ENCODE data around the gene COL4A4.

Gene COL4A4

GRCh38 chr2:227117852-227118251 lies 46.2 kb downstream of the COL4A4 start:
- TF ChIP-seq POLR2AphosphoS5 (IDR thresholded peaks at IDR 0.05; ENCODE audit: low read depth, low read length): no peak
- TF ChIP-seq SIN3A (IDR thresholded peaks at IDR 0.05; ENCODE audit: borderline replicate concordance, insufficient read depth, low read length): 0 out of 2 replicates have a peak, but pooled peaks have one; percentile 29
- TF ChIP-seq TAF1 (IDR thresholded peaks at IDR 0.05; ENCODE audit: borderline replicate concordance, insufficient read depth, low read length): no peak
- TF ChIP-seq, protein P1, sequence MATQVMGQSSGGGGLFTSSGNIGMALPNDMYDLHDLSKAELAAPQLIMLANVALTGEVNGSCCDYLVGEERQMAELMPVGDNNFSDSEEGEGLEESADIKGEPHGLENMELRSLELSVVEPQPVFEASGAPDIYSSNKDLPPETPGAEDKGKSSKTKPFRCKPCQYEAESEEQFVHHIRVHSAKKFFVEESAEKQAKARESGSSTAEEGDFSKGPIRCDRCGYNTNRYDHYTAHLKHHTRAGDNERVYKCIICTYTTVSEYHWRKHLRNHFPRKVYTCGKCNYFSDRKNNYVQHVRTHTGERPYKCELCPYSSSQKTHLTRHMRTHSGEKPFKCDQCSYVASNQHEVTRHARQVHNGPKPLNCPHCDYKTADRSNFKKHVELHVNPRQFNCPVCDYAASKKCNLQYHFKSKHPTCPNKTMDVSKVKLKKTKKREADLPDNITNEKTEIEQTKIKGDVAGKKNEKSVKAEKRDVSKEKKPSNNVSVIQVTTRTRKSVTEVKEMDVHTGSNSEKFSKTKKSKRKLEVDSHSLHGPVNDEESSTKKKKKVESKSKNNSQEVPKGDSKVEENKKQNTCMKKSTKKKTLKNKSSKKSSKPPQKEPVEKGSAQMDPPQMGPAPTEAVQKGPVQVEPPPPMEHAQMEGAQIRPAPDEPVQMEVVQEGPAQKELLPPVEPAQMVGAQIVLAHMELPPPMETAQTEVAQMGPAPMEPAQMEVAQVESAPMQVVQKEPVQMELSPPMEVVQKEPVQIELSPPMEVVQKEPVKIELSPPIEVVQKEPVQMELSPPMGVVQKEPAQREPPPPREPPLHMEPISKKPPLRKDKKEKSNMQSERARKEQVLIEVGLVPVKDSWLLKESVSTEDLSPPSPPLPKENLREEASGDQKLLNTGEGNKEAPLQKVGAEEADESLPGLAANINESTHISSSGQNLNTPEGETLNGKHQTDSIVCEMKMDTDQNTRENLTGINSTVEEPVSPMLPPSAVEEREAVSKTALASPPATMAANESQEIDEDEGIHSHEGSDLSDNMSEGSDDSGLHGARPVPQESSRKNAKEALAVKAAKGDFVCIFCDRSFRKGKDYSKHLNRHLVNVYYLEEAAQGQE (IDR thresholded peaks at IDR 0.05; ENCODE audit: insufficient read depth in 1 of 2, low read depth in 2 of 2, low read length in 2 of 2): peak in 1 of 2 experiments; percentile 29; a peak in 1 of 4 replicates
- TF ChIP-seq FOXP2 (optimal IDR thresholded peaks at IDR 0.05; ENCODE audit: borderline replicate concordance, extremely low read depth, extremely low read length, insufficient read depth): no peak

DNA sequence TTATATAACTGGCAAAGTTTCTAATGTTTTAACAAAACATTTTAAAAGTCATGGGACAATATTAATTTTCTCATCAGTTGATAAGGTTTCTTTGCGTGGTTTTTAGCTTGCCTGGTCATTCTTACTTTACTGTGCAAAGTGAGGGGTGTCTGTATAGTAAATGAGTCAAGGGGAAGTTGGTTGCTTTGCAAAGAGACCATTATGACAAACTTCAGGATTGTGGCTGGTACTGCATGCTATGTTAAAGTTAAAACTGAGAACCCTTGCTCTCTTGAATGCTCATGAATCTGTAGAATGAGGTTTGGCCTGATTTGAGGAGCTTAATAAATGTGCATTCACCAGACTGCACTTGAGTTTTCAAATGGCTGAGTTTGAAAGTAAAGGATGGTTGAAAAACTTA lies 47.0 kb downstream of the COL4A4 start:
- TF ChIP-seq POLR2AphosphoS5 (IDR thresholded peaks at IDR 0.05; ENCODE audit: low read depth, low read length) (no peak), FOXP2 (optimal IDR thresholded peaks at IDR 0.05; ENCODE audit: borderline replicate concordance, extremely low read depth, extremely low read length, insufficient read depth) (no peak), SIN3A (IDR thresholded peaks at IDR 0.05; ENCODE audit: borderline replicate concordance, insufficient read depth, low read length) (no peak), TAF1 (IDR thresholded peaks at IDR 0.05; ENCODE audit: borderline replicate concordance, insufficient read depth, low read length) (no peak)
- TF ChIP-seq, protein P1 (IDR thresholded peaks at IDR 0.05; ENCODE audit: insufficient read depth in 1 of 2, low read depth in 2 of 2, low read length in 2 of 2): no peak

DNA sequence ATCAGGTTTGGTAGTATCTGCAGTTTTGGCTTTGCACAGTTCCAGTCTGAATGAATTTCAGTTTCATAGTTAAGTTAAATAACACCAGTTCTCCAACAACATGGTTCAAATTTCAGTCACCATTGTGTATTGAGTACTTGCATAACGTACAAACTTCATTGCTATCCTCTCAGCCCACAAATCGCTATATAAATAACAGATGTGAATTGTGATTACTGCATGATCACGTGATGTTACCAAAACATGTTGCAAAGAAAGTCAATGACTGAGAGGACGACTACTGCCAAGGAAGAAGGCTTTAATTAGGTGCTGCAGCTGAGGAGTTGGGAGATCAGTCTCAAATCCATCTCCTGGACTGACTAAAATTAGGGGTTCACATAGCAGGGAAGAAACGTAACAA lies 48.2 kb downstream of the COL4A4 start:
- TF ChIP-seq SIN3A (IDR thresholded peaks at IDR 0.05; ENCODE audit: borderline replicate concordance, insufficient read depth, low read length) (no peak), TAF1 (IDR thresholded peaks at IDR 0.05; ENCODE audit: borderline replicate concordance, insufficient read depth, low read length) (no peak), POLR2AphosphoS5 (IDR thresholded peaks at IDR 0.05; ENCODE audit: low read depth, low read length) (no peak), FOXP2 (optimal IDR thresholded peaks at IDR 0.05; ENCODE audit: borderline replicate concordance, extremely low read depth, extremely low read length, insufficient read depth) (no peak)
- TF ChIP-seq, protein P1 (IDR thresholded peaks at IDR 0.05; ENCODE audit: insufficient read depth in 1 of 2, low read depth in 2 of 2, low read length in 2 of 2): no peak

GRCh38 chr2:227106845-227107759 lies 56.9 kb downstream of the COL4A4 start:
- TF ChIP-seq TAF1 (IDR thresholded peaks at IDR 0.05; ENCODE audit: borderline replicate concordance, insufficient read depth, low read length) (no peak), POLR2AphosphoS5 (IDR thresholded peaks at IDR 0.05; ENCODE audit: low read depth, low read length) (no peak), FOXP2 (optimal IDR thresholded peaks at IDR 0.05; ENCODE audit: borderline replicate concordance, extremely low read depth, extremely low read length, insufficient read depth) (no peak), SIN3A (IDR thresholded peaks at IDR 0.05; ENCODE audit: borderline replicate concordance, insufficient read depth, low read length) (no peak)
- TF ChIP-seq, protein P1 (IDR thresholded peaks at IDR 0.05; ENCODE audit: insufficient read depth in 1 of 2, low read depth in 2 of 2, low read length in 2 of 2): no peak
